Measurements from ENCODE around the gene NDE1. TPM values are rescaled to one million over a fixed set of nuclear protein-coding genes. Genes with fewer than 3 reads are reported as not detected.

Gene NDE1
- polyA plus RNA-seq, 1 donor (not counting 4 experiments of a cell fraction or from before 2014, with no cell fraction given), result 37.8 TPM

- no peaks in the 10 kb centered on the region for H4K20me1 ChIP-seq (ENCODE audit: control insufficient read depth, extremely low read depth, insufficient read depth, low read length)
- H3K4me2 ChIP-seq (ENCODE audit: control insufficient read depth, extremely low read depth, insufficient read depth, low read depth, low read length), result no peak overlapping the region
- no peaks in the 10 kb centered on the region for H3K4me1 ChIP-seq (ENCODE audit: control insufficient read depth, extremely low read depth, insufficient read depth, low read length)
- no peak for FAIRE-seq
- DNase-seq (ENCODE audit: low read depth, low spot score), result peak; percentile 28
- no peak overlapping the region for H2AFZ ChIP-seq (ENCODE audit: control insufficient read depth, low read length)
- dilution Hi-C loops (cut with MboI; ENCODE audit: extremely low pct_ligation_motif_present, low sequenced_read_pairs), result no loop called here
- H3K4me3 ChIP-seq (ENCODE audit: control insufficient read depth in 2 of 3, extremely low read depth in 1 of 3, insufficient read depth in 2 of 3, low read depth in 1 of 3, low read length in 3 of 3), result no peak overlapping the region
- TF ChIP-seq EZH2 (IDR thresholded peaks at IDR 0.05; ENCODE audit: low read length) (no peak), CTCF (optimal IDR thresholded peaks at IDR 0.05 in 1 of 3, IDR thresholded peaks at IDR 0.05 in 1 of 3, conservative IDR thresholded peaks at IDR 0.05 in 1 of 3; ENCODE audit: extremely low read depth in 1 of 3, insufficient read depth in 2 of 3, low read length in 3 of 3) (no peak)
- no peaks in the 10 kb centered on the region for H3K27me3 ChIP-seq (ENCODE audit: control insufficient read depth, extremely low read depth, insufficient read depth, low read length)
- no peaks in the 10 kb centered on the region for H3K9me1 ChIP-seq (ENCODE audit: control insufficient read depth, extremely low read depth, insufficient read depth, low read length)
- no peaks in the 10 kb centered on the region for H3K36me3 ChIP-seq (ENCODE audit: control insufficient read depth in 2 of 2, extremely low read depth in 1 of 2, insufficient read depth in 2 of 2, low read length in 2 of 2)
- H3K9ac ChIP-seq (ENCODE audit: control insufficient read depth, extremely low read depth, insufficient read depth, low read length), result no peak overlapping the region
- H3K27ac ChIP-seq (ENCODE audit: control insufficient read depth, insufficient read depth, low read length), result no peak overlapping the region
- H3K9me3 ChIP-seq (ENCODE audit: control insufficient read depth, low read depth, low read length), result no peaks in the 10 kb centered on the region
- no peaks in the 10 kb centered on the region for H3K79me2 ChIP-seq (ENCODE audit: control insufficient read depth, insufficient read depth, low read length)
Observed at GRCh38 chr16:15754821-15755534, 104.9 kb downstream of the NDE1 start.

- H3K36me3 ChIP-seq (ENCODE audit: control insufficient read depth in 2 of 2, extremely low read depth in 1 of 2, insufficient read depth in 2 of 2, low read length in 2 of 2), result no peaks in the 10 kb centered on the region
- H3K9me3 ChIP-seq (ENCODE audit: control insufficient read depth, low read depth, low read length), result no peaks in the 10 kb centered on the region
- H4K20me1 ChIP-seq (ENCODE audit: control insufficient read depth, extremely low read depth, insufficient read depth, low read length), result no peaks in the 10 kb centered on the region
- H3K9me1 ChIP-seq (ENCODE audit: control insufficient read depth, extremely low read depth, insufficient read depth, low read length), result no peaks in the 10 kb centered on the region
- no peak for TF ChIP-seq EZH2 (IDR thresholded peaks at IDR 0.05; ENCODE audit: low read length)
- TF ChIP-seq CTCF (optimal IDR thresholded peaks at IDR 0.05 in 1 of 3, IDR thresholded peaks at IDR 0.05 in 1 of 3, conservative IDR thresholded peaks at IDR 0.05 in 1 of 3; ENCODE audit: extremely low read depth in 1 of 3, insufficient read depth in 2 of 3, low read length in 3 of 3), result no peak
- H3K4me3 ChIP-seq (ENCODE audit: control insufficient read depth in 2 of 3, extremely low read depth in 1 of 3, insufficient read depth in 2 of 3, low read depth in 1 of 3, low read length in 3 of 3), result no peak overlapping the region
- DNase-seq (ENCODE audit: low read depth, low spot score) (no peak), FAIRE-seq (no peak)
- dilution Hi-C loops (cut with MboI; ENCODE audit: extremely low pct_ligation_motif_present, low sequenced_read_pairs), result no loop called here
- no peak overlapping the region for H3K9ac ChIP-seq (ENCODE audit: control insufficient read depth, extremely low read depth, insufficient read depth, low read length)
- H2AFZ ChIP-seq (ENCODE audit: control insufficient read depth, low read length), result no peak overlapping the region
- H3K27ac ChIP-seq (ENCODE audit: control insufficient read depth, insufficient read depth, low read length), result no peak overlapping the region
- H3K4me1 ChIP-seq (ENCODE audit: control insufficient read depth, extremely low read depth, insufficient read depth, low read length), result no peaks in the 10 kb centered on the region
- no peaks in the 10 kb centered on the region for H3K79me2 ChIP-seq (ENCODE audit: control insufficient read depth, insufficient read depth, low read length)
- no peak overlapping the region for H3K4me2 ChIP-seq (ENCODE audit: control insufficient read depth, extremely low read depth, insufficient read depth, low read depth, low read length)
- H3K27me3 ChIP-seq (ENCODE audit: control insufficient read depth, extremely low read depth, insufficient read depth, low read length), result no peaks in the 10 kb centered on the region
Observed at GRCh38 chr16:15757077-15757386, 107.0 kb downstream of the NDE1 start.

All from keratinocyte (primary cell).